PFSK-1 (cell line): Measurements from ENCODE around the gene SFR1.

Experiments
- POLR2AphosphoS5 ChIP-seq: IDR thresholded peaks from 2 replicates; pipeline ENCODE4 v1.6.1; 2012; ENCODE audit warnings: low read depth, mild to moderate bottlenecking, control low read depth, low read length, moderate library complexity
- TAF1 ChIP-seq: IDR thresholded peaks from 2 replicates; pipeline ENCODE4 v1.6.1; 2012; ENCODE audit warnings: low read length, control low read depth, borderline replicate concordance; ENCODE audit not compliant: insufficient read depth
- TF ChIP-seq, protein P1 (sequence below), 2 experiments: IDR thresholded peaks; 2 replicates each; pipeline versions ENCODE4 v1.6.1 to v1.8.0; 2011 to 2012; ENCODE audit warnings: low read depth in 2 of 2, low read length in 2 of 2, control low read depth in 1 of 2, inconsistent platforms in 1 of 2, mild to moderate bottlenecking in 1 of 2, moderate library complexity in 1 of 2; ENCODE audit not compliant: insufficient read depth in 1 of 2

DNA sequence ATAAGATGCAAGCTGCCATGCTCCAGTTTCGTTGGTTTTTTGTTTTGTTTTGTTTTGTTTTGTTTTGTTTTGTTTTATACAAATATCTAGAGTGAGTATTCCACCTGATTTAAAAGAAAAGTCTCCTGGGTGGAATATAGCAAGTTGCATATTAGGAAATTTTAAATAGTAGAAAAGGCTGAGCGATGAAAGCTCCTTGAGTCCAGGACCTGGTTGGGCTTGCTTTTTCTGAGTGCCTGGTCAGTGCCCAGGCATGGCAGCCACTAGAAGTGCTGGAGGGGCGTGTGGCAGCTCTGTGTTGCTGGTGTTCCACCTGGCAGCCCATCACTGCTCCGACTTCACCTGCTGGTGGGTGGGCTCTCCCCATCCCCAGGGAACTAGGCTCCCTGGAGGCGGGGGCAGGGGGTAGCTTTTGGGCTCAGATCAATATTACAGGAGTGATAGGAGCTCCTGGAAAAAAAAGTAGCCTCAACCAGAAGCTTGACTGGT is 44.3 kb upstream of the SFR1 start:
- TF ChIP-seq, protein P1, sequence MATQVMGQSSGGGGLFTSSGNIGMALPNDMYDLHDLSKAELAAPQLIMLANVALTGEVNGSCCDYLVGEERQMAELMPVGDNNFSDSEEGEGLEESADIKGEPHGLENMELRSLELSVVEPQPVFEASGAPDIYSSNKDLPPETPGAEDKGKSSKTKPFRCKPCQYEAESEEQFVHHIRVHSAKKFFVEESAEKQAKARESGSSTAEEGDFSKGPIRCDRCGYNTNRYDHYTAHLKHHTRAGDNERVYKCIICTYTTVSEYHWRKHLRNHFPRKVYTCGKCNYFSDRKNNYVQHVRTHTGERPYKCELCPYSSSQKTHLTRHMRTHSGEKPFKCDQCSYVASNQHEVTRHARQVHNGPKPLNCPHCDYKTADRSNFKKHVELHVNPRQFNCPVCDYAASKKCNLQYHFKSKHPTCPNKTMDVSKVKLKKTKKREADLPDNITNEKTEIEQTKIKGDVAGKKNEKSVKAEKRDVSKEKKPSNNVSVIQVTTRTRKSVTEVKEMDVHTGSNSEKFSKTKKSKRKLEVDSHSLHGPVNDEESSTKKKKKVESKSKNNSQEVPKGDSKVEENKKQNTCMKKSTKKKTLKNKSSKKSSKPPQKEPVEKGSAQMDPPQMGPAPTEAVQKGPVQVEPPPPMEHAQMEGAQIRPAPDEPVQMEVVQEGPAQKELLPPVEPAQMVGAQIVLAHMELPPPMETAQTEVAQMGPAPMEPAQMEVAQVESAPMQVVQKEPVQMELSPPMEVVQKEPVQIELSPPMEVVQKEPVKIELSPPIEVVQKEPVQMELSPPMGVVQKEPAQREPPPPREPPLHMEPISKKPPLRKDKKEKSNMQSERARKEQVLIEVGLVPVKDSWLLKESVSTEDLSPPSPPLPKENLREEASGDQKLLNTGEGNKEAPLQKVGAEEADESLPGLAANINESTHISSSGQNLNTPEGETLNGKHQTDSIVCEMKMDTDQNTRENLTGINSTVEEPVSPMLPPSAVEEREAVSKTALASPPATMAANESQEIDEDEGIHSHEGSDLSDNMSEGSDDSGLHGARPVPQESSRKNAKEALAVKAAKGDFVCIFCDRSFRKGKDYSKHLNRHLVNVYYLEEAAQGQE (IDR thresholded peaks at IDR 0.05; ENCODE audit: insufficient read depth in 1 of 2, low read depth in 2 of 2, low read length in 2 of 2) = no peak
- no peak for TF ChIP-seq POLR2AphosphoS5
- TF ChIP-seq TAF1 = no peak
